Fibroblast of lung (primary cell): ENCODE data around the gene THAP2. TPM values are rescaled to one million over a fixed set of nuclear protein-coding genes. Genes with fewer than 3 reads are reported as not detected.

ENCODE experiments used
- DNase-seq, 2 donors: peaks; one replicate each; pipeline versions ENCODE4 v3.0.0 to v3.0.0-alpha.2; 2010; ENCODE audit warnings: low read depth in 2 of 2
- H2AFZ ChIP-seq: 2 replicates; pipeline ENCODE4 v1.5.1; 2012; ENCODE audit warnings: low read length, control low read depth, inconsistent platforms
- H3K27ac ChIP-seq: 2 replicates; pipeline ENCODE4 v1.5.1; 2011; ENCODE audit warnings: low read length, control low read depth; ENCODE audit not compliant: insufficient read depth
- H3K27me3 ChIP-seq: 2 replicates; pipeline ENCODE4 v1.5.1; 2011; ENCODE audit warnings: mild to moderate bottlenecking, low read length; ENCODE audit not compliant: control insufficient read depth, insufficient read depth
- H3K36me3 ChIP-seq: 2 replicates; pipeline ENCODE4 v1.5.1; 2011; ENCODE audit warnings: low read length; ENCODE audit not compliant: control insufficient read depth, insufficient read depth
- H3K4me1 ChIP-seq: 2 replicates; pipeline ENCODE4 v1.5.1; 2011; ENCODE audit warnings: low read length; ENCODE audit not compliant: control insufficient read depth, insufficient read depth; ENCODE audit errors: extremely low read depth
- H3K4me2 ChIP-seq: 2 replicates; pipeline ENCODE4 v1.5.1; 2011; ENCODE audit warnings: low read length, control low read depth; ENCODE audit not compliant: insufficient read depth; ENCODE audit errors: extremely low read depth
- H3K4me3 ChIP-seq, 4 experiments: fragments of 200-600 bp in 1 of 4; sonication (generic) in 1 of 4; replicated peaks in 1 of 4; 2 replicates each; pipeline ENCODE4 v1.5.1; 2011 to 2016; ENCODE audit warnings: low read length in 4 of 4, low read depth in 3 of 4, mild to moderate bottlenecking in 3 of 4, control low read depth in 2 of 4, inconsistent platforms in 1 of 4, mixed read lengths in 1 of 4; ENCODE audit not compliant: insufficient read depth in 1 of 4; ENCODE audit errors: control extremely low read depth in 1 of 4
- H3K79me2 ChIP-seq: 2 replicates; pipeline ENCODE4 v1.5.1; 2012; ENCODE audit warnings: mild to moderate bottlenecking, low read length, inconsistent platforms; ENCODE audit not compliant: control insufficient read depth, insufficient read depth
- H3K9ac ChIP-seq: 2 replicates; pipeline ENCODE4 v1.5.1; 2011; ENCODE audit warnings: mild to moderate bottlenecking, low read length, control low read depth; ENCODE audit not compliant: insufficient read depth
- H3K9me3 ChIP-seq: 2 replicates; pipeline ENCODE4 v1.5.1; 2012; ENCODE audit warnings: low read depth, low read length; ENCODE audit not compliant: control insufficient read depth, insufficient read depth
- H4K20me1 ChIP-seq: 2 replicates; pipeline ENCODE4 v1.5.1; 2011; ENCODE audit warnings: low read length; ENCODE audit not compliant: control insufficient read depth, insufficient read depth; ENCODE audit errors: extremely low read depth
- EZH2 ChIP-seq: IDR thresholded peaks from 2 replicates; pipeline ENCODE4 v1.5.1; 2012; ENCODE audit warnings: low read length, control low read depth, mild to moderate bottlenecking; ENCODE audit errors: missing control alignments
- polyA plus RNA-seq, 2 donors: library from polyadenylated mRNA; depleted of rRNA in 1 of 2; stranded (reverse) in 1 of 2; unstranded in 1 of 2; fragments of >200 nt; gene quantifications; 2 replicates each; pipeline ENCODE4 v1.2.1, GENCODE V29; 2011 to 2012; ENCODE audit warnings: missing spikeins in 1 of 2
- total RNA-seq: library from RNA; depleted of rRNA; stranded (reverse); fragments of >200 nt; gene quantifications from 2 replicates; pipeline ENCODE4 v1.2.1, GENCODE V29; 2014
- TF ChIP-seq, protein P1 (sequence below), 2 donors: IDR thresholded peaks in 1 of 2; conservative IDR thresholded peaks in 1 of 2; 1 replicate in 1 of 2; 2 replicates in 1 of 2; pipeline ENCODE4 v1.5.1; 2011 to 2012; ENCODE audit warnings: low read length in 2 of 2, control low read depth in 1 of 2, inconsistent platforms in 1 of 2, low read depth in 1 of 2, mild to moderate bottlenecking in 1 of 2

The THAP2 gene
- total and polyA plus RNA-seq, 2 donors (not counting 1 experiment from before 2014, with no cell fraction given), result 1.5 to 6.9 TPM

DNA sequence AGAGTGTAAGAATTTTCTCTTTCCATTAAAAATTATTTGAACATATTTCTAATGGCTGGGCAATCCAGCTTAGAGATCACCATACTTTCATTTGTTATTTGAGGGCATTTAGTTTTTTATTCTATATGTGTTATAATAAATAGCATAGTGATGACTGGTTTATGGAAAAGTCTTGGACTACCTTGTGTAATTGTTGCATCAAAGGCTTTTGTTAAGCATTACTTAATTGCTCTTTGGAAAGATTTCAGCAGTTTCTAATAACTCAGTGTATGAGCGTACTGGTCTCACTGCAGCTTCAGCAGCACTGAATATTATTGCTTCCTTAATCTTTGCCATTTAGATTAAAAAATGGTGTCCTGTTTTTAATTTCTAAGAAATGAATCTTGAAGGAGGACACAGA lies 44.6 kb downstream of the THAP2 start:
- H4K20me1 ChIP-seq, result no peaks in the 10 kb centered on the region
- no peak for TF ChIP-seq EZH2
- TF ChIP-seq, protein P1, sequence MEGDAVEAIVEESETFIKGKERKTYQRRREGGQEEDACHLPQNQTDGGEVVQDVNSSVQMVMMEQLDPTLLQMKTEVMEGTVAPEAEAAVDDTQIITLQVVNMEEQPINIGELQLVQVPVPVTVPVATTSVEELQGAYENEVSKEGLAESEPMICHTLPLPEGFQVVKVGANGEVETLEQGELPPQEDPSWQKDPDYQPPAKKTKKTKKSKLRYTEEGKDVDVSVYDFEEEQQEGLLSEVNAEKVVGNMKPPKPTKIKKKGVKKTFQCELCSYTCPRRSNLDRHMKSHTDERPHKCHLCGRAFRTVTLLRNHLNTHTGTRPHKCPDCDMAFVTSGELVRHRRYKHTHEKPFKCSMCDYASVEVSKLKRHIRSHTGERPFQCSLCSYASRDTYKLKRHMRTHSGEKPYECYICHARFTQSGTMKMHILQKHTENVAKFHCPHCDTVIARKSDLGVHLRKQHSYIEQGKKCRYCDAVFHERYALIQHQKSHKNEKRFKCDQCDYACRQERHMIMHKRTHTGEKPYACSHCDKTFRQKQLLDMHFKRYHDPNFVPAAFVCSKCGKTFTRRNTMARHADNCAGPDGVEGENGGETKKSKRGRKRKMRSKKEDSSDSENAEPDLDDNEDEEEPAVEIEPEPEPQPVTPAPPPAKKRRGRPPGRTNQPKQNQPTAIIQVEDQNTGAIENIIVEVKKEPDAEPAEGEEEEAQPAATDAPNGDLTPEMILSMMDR (conservative IDR thresholded peaks at IDR 0.05 in 1 of 2, IDR thresholded peaks at IDR 0.05 in 1 of 2; ENCODE audit: low read depth in 1 of 2, low read length in 2 of 2), result no peak

DNA sequence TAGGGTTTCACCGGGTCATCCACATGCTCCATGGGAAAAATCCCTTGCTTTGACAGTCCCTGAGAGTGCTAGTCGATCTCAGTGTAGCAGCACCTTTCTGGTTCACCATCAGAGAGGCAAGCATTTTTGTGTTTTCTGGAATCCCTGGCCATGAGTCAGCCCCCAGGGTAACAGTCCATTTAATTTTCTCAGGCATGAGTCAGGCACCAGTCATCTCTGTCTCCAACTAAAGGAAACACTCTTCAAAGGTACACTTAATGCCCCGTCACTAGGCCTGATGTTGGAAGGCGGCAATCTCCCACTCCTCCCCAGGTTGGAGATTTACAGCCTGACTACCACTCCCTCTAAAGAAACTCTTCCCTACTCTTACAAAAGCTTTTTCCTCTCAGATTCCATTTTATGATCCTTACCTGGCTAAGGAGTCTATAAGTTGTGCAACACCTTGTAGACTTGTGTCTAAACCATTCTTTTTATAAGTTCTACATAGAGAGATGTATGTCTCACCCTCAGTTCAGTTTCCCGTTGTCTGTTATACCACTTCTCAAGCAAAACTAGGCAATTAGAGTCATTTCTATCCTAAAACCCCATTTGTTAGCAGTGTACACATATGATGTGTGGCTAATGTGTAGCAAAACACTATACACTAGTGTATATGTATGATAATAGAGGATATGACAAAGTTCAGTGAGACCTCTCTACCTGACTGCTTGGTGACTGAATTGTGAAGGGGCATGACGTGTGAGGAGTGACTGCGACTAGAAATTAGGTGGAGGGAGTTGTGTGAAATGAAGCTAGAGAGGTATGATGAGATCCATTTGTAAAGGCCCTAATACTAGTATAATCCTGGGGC lies 46.4 kb downstream of the THAP2 start:
- H3K4me3 ChIP-seq, result no peak overlapping the region
- H2AFZ ChIP-seq, result no peak overlapping the region
- no peaks in the 10 kb centered on the region for H3K79me2 ChIP-seq
- H3K4me2 ChIP-seq, result no peak overlapping the region
- DNase-seq, result peak; percentile 59 to 93
- peaks cover 6% of the 10 kb centered on the region for H3K4me1 ChIP-seq
- H4K20me1 ChIP-seq, result no peaks in the 10 kb centered on the region
- H3K36me3 ChIP-seq, result no peaks in the 10 kb centered on the region
- no peak overlapping the region for H3K9ac ChIP-seq
- no peak for TF ChIP-seq EZH2
- TF ChIP-seq, protein P1 (conservative IDR thresholded peaks at IDR 0.05 in 1 of 2, IDR thresholded peaks at IDR 0.05 in 1 of 2; ENCODE audit: low read depth in 1 of 2, low read length in 2 of 2), result no peak
- no peaks in the 10 kb centered on the region for H3K27me3 ChIP-seq
- H3K27ac ChIP-seq, result no peak overlapping the region
- no peaks in the 10 kb centered on the region for H3K9me3 ChIP-seq

More for the DNA sequence above, 44.6 kb downstream of the THAP2 start:
- Histone ChIP-seq H3K4me1 (peaks cover 6% of the 10 kb centered on the region), H3K79me2 (no peaks in the 10 kb centered on the region), H2AFZ (no peak overlapping the region), H3K4me2 (no peak overlapping the region), H3K27ac (no peak overlapping the region), H3K9me3 (no peaks in the 10 kb centered on the region), H3K36me3 (no peaks in the 10 kb centered on the region), H3K9ac (no peak overlapping the region), H3K4me3 (no peak overlapping the region), H3K27me3 (no peaks in the 10 kb centered on the region)
- DNase-seq, result peak in 1 of 2 donors; percentile 22

DNA sequence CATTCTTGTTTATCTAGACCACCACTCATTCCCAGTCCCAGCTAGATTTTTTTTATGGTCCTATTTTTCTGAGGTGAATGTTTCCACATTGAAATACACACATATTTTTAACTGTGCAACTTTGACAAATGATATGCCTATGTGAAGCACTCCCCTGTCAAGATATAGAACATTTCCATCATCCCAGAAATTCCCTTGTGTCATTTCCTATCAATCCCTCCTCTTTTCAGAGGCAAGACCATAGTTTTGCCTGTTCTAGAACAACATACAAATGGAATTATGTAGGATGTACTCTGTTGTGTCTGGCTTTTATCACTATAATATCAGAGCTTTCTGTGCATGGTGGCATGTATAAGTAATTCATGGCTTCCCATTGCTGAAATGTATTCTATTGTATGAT lies 54.5 kb downstream of the THAP2 start:
- Histone ChIP-seq H3K4me3 (no peak overlapping the region), H3K9me3 (no peaks in the 10 kb centered on the region), H3K27me3 (no peaks in the 10 kb centered on the region), H2AFZ (no peak overlapping the region), H3K4me1 (no peaks in the 10 kb centered on the region), H3K27ac (no peak overlapping the region), H3K4me2 (no peak overlapping the region), H4K20me1 (no peaks in the 10 kb centered on the region), H3K36me3 (no peaks in the 10 kb centered on the region), H3K9ac (no peak overlapping the region), H3K79me2 (no peaks in the 10 kb centered on the region)
- TF ChIP-seq EZH2, result no peak
- TF ChIP-seq, protein P1 (conservative IDR thresholded peaks at IDR 0.05 in 1 of 2, IDR thresholded peaks at IDR 0.05 in 1 of 2; ENCODE audit: low read depth in 1 of 2, low read length in 2 of 2), result no peak
- DNase-seq, result no peak
